Aorta (tissue), 5 donors: ENCODE measurements around the gene PLCB1. TPM values are rescaled to one million over a fixed set of nuclear protein-coding genes. Genes with fewer than 3 reads are reported as not detected.

Experiments used
- ATAC-seq: fragments of 200-7000 bp; cut with Tn5 transposase; one replicate; pipeline ENCODE4 v1.9.1; 2022; ENCODE audit warnings: moderate library complexity; ENCODE audit not compliant: low FRiP score
- DNase-seq, 2 donors: peaks; one replicate each; pipeline ENCODE4 v3.0.0-alpha.2; 2020
- H3K27ac ChIP-seq, 2 donors: one replicate each; pipeline ENCODE4 v1.5.1; 2013; ENCODE audit warnings: low read length in 2 of 2, mild to moderate bottlenecking in 2 of 2, moderate library complexity in 2 of 2, control low read depth in 1 of 2, inconsistent platforms in 1 of 2, low read depth in 1 of 2
- H3K27me3 ChIP-seq, 2 donors: one replicate each; pipeline ENCODE4 v1.6.1; 2013; ENCODE audit warnings: control low read depth in 1 of 2, low read length in 1 of 2, mild to moderate bottlenecking in 1 of 2, moderate library complexity in 1 of 2; ENCODE audit not compliant: insufficient read depth in 2 of 2, control insufficient read depth in 1 of 2
- H3K36me3 ChIP-seq, 2 donors: one replicate each; pipeline ENCODE4 v1.6.1; 2013; ENCODE audit warnings: control low read depth in 1 of 2, low read length in 1 of 2, mild to moderate bottlenecking in 1 of 2; ENCODE audit not compliant: insufficient read depth in 2 of 2, control insufficient read depth in 1 of 2
- H3K4me1 ChIP-seq, 2 donors: one replicate each; pipeline ENCODE4 v1.6.1; 2013; ENCODE audit warnings: low read length in 2 of 2, control low read depth in 1 of 2, mild to moderate bottlenecking in 1 of 2, moderate library complexity in 1 of 2; ENCODE audit not compliant: insufficient read depth in 2 of 2, control insufficient read depth in 1 of 2
- H3K4me3 ChIP-seq, 2 donors: one replicate each; pipeline ENCODE4 v1.5.1; 2013; ENCODE audit warnings: low read length in 2 of 2, control low read depth in 1 of 2, mild to moderate bottlenecking in 1 of 2
- H3K9me3 ChIP-seq: one replicate; pipeline ENCODE4 v1.6.1; 2013; ENCODE audit warnings: mild to moderate bottlenecking, low read length; ENCODE audit not compliant: control insufficient read depth
- WGBS, 2 donors: extraction: QIAGEN DNeasy Blood & Tissue Kit; methylation state at CpG; one replicate each; pipeline ENCODE4 v1.1.7; 2013; 5-methylcytosine and 5-hydroxymethylcytosine counted together
- intact Hi-C, 2 donors: fragments of 100-400 bp; cut with DNase I; formaldehyde crosslinking; loops; one replicate each; pipeline versions ENCODE4 v1.14.2 to v1.15.0; 2022
- polyA plus RNA-seq, 2 donors: library from polyadenylated mRNA; stranded (reverse); fragments of 200-250 nt; gene quantifications; one replicate each; pipeline ENCODE4 v1.2.3, GENCODE V29; 2013
- total RNA-seq, 2 donors: library from RNA; stranded (reverse); fragmentation: NEBNext Ultra II Directional; extraction: Animal tissue kit (Norgen Biotek cat#: 25700); gene quantifications; one replicate each; pipeline ENCODE4 v1.2.1, GENCODE V29; 2021
- donor health status: healthy with polysubstance abuse.
- donor health status: Bipolar disorder and iron deficiency.
- donor health status: DM: no; HTN: no; CAD: no.
- donor health status: DM: no; HTN: no; CAD: no.
- donor health status: DM: yes; HTN: yes; CAD: no.

The PLCB1 gene
- total and polyA plus RNA-seq, 4 donors: 1.4 to 35.0 (median 6.6) TPM

GRCh38 chr20:8673116-8673515 lies 541.0 kb downstream of the PLCB1 start:
- Histone ChIP-seq H3K27ac (no peak overlapping the region), H3K36me3 (no peaks in the 10 kb centered on the region), H3K4me3 (no peak overlapping the region), H3K9me3 (no peaks in the 10 kb centered on the region), H3K27me3 (no peaks in the 10 kb centered on the region), H3K4me1 (no peaks in the 10 kb centered on the region)
- intact Hi-C loops: no loop called here
- ATAC-seq: no peak
- DNase-seq: no peak
- WGBS, 2 donors: 95 to 97% methylated on average over 2 of the region's 2 CpGs

- Histone ChIP-seq H3K27me3 (no peaks in the 10 kb centered on the region), H3K4me3 (no peak overlapping the region), H3K4me1 (no peaks in the 10 kb centered on the region), H3K9me3 (no peaks in the 10 kb centered on the region), H3K27ac (no peak overlapping the region), H3K36me3 (no peaks in the 10 kb centered on the region)
- 97 to 98% methylated on average over 10 of the region's 10 CpGs for WGBS, 2 donors
- no peak for DNase-seq
- ATAC-seq: no peak
- intact Hi-C loops: no loop called here
Measured at GRCh38 chr20:8675896-8676295, 543.8 kb downstream of the PLCB1 start.

DNA sequence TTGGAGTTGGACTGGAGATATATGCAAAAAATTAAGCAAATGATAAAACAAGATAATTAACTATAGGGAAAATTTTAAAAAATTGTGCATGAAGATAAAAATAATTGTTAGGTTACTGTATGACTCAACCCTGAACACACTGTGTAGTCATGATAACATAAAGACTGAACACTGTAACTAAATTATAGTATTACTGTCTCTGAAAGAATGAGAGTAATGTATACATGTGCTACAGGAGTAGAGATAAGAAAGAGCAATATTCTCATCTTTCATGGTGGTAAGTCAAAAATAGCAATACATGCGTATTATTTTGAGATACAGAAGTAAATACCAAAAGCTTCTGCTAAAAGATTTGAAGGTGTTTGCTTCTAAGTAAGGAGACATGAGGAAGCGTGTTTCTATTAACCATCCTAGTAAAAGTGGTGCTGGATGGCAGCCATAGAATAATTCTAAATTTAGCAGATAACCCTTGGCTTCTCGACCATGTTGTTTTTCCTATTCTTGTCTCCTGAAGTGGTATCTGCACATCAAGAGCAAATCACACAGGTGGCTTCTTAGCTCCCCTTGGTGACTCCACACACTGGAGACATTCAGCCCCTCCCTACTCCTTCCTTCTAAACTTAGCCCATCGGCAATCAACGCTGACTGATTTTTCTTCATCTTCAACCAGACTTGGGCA lies 546.2 kb downstream of the PLCB1 start:
- Histone ChIP-seq H3K36me3 (no peaks in the 10 kb centered on the region), H3K9me3 (no peaks in the 10 kb centered on the region), H3K27me3 (no peaks in the 10 kb centered on the region), H3K4me1 (no peaks in the 10 kb centered on the region), H3K4me3 (no peak overlapping the region), H3K27ac (no peak overlapping the region)
- 58 to 63% methylated on average over 5 of the region's 5 CpGs for WGBS, 2 donors
- DNase-seq: no peak
- intact Hi-C loops: no loop called here
- no peak for ATAC-seq

DNA sequence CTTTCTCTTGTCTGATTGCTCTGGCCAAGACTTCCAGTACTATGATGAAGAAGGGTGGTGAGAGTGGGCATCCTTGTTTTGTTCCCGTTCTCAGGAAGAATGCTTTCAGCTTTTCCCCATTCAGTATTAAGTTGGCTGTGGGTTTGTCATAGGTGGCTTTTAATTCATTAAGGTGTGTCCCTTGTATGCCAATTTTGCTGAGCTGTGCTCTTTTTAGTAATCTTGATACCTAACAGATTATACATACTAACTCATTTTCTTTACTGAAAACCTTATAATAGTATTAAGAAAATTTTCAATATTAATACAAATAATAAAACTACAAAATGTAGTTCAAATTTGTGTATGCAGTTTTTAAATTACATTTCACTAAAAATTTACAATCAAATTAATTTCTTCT lies 557.3 kb downstream of the PLCB1 start:
- no peak overlapping the region for H3K4me3 ChIP-seq
- H3K9me3 ChIP-seq: peaks cover 6% of the 10 kb centered on the region
- intact Hi-C loops: no loop called here
- WGBS, 2 donors: 96 to 97% methylated on average over 1 of the region's 1 CpG
- ATAC-seq (no peak), DNase-seq (no peak)
- no peak overlapping the region for H3K27ac ChIP-seq
- no peaks in the 10 kb centered on the region for H3K36me3 ChIP-seq
- H3K4me1 ChIP-seq: no peaks in the 10 kb centered on the region
- no peaks in the 10 kb centered on the region for H3K27me3 ChIP-seq

GRCh38 chr20:8690074-8690473 lies 558.0 kb downstream of the PLCB1 start:
- DNase-seq: no peak
- no peak for ATAC-seq
- H3K27me3 ChIP-seq: no peaks in the 10 kb centered on the region

DNA sequence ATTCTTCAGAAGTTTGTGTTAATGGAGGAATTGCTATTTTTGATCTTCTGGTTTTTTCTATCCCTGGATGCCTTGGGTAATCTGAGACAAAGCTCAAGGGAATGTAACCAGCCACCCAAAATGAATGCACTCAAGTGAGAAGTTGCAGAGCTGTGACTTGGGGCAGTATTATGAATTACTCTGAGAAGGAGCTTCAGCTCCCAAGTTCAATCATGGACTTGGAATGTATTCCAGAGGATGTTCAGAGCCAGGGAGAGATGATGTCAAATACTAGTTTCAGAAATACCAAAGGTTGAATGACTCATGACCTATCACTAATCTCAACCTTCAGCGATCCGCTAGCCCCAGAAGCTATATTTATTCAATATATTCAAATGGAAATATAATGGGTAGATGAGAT lies 561.6 kb downstream of the PLCB1 start:
- ATAC-seq (no peak), DNase-seq (no peak)
- 52 to 59% methylated on average over 2 of the region's 2 CpGs for WGBS, 2 donors
- Histone ChIP-seq H3K4me1 (no peaks in the 10 kb centered on the region), H3K9me3 (peaks cover 6% of the 10 kb centered on the region), H3K4me3 (no peak overlapping the region), H3K27ac (no peak overlapping the region), H3K36me3 (no peaks in the 10 kb centered on the region), H3K27me3 (no peaks in the 10 kb centered on the region)
- intact Hi-C loops: no loop called here

More at GRCh38 chr20:8690074-8690473, 558.0 kb downstream of the PLCB1 start:
- H3K36me3 ChIP-seq: no peaks in the 10 kb centered on the region
- peaks cover 6% of the 10 kb centered on the region for H3K9me3 ChIP-seq
- H3K4me1 ChIP-seq: no peaks in the 10 kb centered on the region
- no peak overlapping the region for H3K4me3 ChIP-seq
- H3K27ac ChIP-seq: no peak overlapping the region
- intact Hi-C loops: no loop called here

GRCh38 chr20:8700756-8701155 lies 568.7 kb downstream of the PLCB1 start:
- H3K27me3 ChIP-seq: no peaks in the 10 kb centered on the region
- no peak for DNase-seq
- no peak overlapping the region for H3K27ac ChIP-seq
- no peaks in the 10 kb centered on the region for H3K9me3 ChIP-seq
- WGBS, 2 donors: 83 to 89% methylated on average over 2 of the region's 2 CpGs
- intact Hi-C loops: no loop called here
- no peaks in the 10 kb centered on the region for H3K36me3 ChIP-seq
- no peaks in the 10 kb centered on the region for H3K4me1 ChIP-seq
- no peak overlapping the region for H3K4me3 ChIP-seq
- ATAC-seq: no peak

DNA sequence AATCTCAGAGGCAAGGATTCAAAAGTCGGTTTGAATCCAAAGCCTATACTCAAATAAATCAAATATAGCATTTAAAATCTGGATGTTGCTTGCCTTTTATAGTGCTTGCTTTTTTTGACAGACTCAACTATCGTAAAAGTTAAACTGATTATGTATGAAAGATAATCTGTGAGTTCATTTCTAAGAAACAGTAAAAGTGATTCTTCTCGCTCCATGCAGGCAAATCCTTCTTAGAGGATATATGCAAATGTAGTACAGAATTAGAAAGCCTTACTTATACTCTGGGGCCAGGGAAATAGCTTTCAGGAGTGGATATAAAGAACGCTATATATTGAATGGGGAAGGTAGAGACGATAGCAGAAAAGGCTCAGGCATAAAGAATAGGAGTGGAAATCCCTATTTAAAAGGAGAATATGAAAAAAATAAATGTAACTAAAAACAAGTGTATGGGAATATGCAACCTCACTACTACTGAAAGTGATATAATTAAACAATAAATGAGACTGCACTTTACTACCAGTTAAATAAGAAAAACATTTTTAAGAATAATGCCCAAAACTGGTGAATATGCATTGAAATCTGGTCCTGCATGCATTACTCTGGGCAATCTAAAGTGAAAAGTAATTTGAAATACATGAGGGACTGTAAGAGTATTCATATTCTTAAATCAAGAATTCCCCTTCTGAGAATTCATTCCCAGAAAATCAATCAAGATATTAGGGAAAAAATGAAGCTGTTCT lies 575.1 kb downstream of the PLCB1 start:
- DNase-seq: no peak
- H3K27ac ChIP-seq: no peak overlapping the region
- H3K27me3 ChIP-seq: no peaks in the 10 kb centered on the region
- no peak for ATAC-seq
- H3K4me3 ChIP-seq: no peak overlapping the region
- no peaks in the 10 kb centered on the region for H3K9me3 ChIP-seq
- H3K36me3 ChIP-seq: no peaks in the 10 kb centered on the region
- H3K4me1 ChIP-seq: no peaks in the 10 kb centered on the region
- WGBS, 2 donors: 91 to 94% methylated on average over 5 of the region's 5 CpGs
- intact Hi-C loops: no loop called here

DNA sequence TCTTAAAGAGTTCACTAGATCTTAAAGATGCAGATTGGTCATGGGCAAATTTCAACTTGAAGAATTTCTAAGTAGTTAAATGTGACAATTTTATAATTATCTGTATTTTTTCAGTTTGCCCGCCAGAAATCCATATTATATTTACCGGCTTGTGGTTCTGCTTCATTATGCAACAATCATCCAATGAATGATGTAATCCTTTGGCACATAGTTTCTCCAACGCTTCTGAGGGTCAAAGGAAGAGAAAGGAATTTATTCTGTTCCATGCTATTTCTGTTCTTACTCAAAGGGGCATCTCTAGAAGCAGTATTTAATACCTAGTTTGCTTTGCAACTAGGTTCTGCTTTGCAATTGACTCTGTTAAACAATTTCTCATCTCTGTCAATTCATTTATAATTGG lies 577.6 kb downstream of the PLCB1 start:
- DNase-seq (no peak), ATAC-seq (no peak)
- Histone ChIP-seq H3K9me3 (no peaks in the 10 kb centered on the region), H3K4me1 (no peaks in the 10 kb centered on the region), H3K36me3 (no peaks in the 10 kb centered on the region), H3K4me3 (no peak overlapping the region), H3K27ac (no peak overlapping the region), H3K27me3 (no peaks in the 10 kb centered on the region)
- WGBS, 2 donors: 41 to 45% methylated on average over 3 of the region's 3 CpGs
- intact Hi-C loops: no loop called here
